GM19351 (cell line): ENCODE measurements around the gene LDLRAD4.

Source experiments
- ATAC-seq: cut with Tn5 transposase; IDR thresholded peaks from one replicate; pipeline ENCODE4 v1.9.1; 2021; ENCODE audit warnings: mild to moderate bottlenecking, moderate library complexity; ENCODE audit not compliant: unreplicated experiment

The LDLRAD4 gene

GRCh38 chr18:13218368-13218991, at the start of gene LDLRAD4:
Gene LDLRAD4, plus strand, starts transcription at chr18:13218760.
- ATAC-seq, result no peak

- no peak for ATAC-seq
Measured at GRCh38 chr18:13173578-13174145, 44.9 kb upstream of the LDLRAD4 start.

GRCh38 chr18:13175266-13175665, 43.3 kb upstream of the LDLRAD4 start:
- no peak for ATAC-seq

GRCh38 chr18:13175754-13176210, 42.8 kb upstream of the LDLRAD4 start:
- ATAC-seq, result no peak

- no peak for ATAC-seq
Measured at GRCh38 chr18:13176847-13177246, 41.7 kb upstream of the LDLRAD4 start.

- ATAC-seq, result no peak
Measured at GRCh38 chr18:13178197-13178596, 40.4 kb upstream of the LDLRAD4 start.

GRCh38 chr18:13178976-13179375, 39.6 kb upstream of the LDLRAD4 start:
- no peak for ATAC-seq

- no peak for ATAC-seq
Measured at GRCh38 chr18:13179566-13180113, 38.9 kb upstream of the LDLRAD4 start.

- ATAC-seq, result no peak
Measured at GRCh38 chr18:13180614-13181375, 37.8 kb upstream of the LDLRAD4 start.

GRCh38 chr18:13181765-13182164, 36.8 kb upstream of the LDLRAD4 start:
- ATAC-seq, result no peak

GRCh38 chr18:13183359-13183758, 35.2 kb upstream of the LDLRAD4 start:
- no peak for ATAC-seq

- no peak for ATAC-seq
Measured at GRCh38 chr18:13183790-13184189, 34.8 kb upstream of the LDLRAD4 start.

GRCh38 chr18:13184396-13184795, 34.2 kb upstream of the LDLRAD4 start:
- no peak for ATAC-seq

GRCh38 chr18:13185675-13186198, 32.8 kb upstream of the LDLRAD4 start:
- no peak for ATAC-seq

- no peak for ATAC-seq
Measured at GRCh38 chr18:13186687-13187086, 31.9 kb upstream of the LDLRAD4 start.

- ATAC-seq, result no peak
Measured at GRCh38 chr18:13187498-13187897, 31.1 kb upstream of the LDLRAD4 start.

GRCh38 chr18:13191031-13191430, 27.5 kb upstream of the LDLRAD4 start:
- no peak for ATAC-seq

- ATAC-seq, result no peak
Measured at GRCh38 chr18:13191779-13192178, 26.8 kb upstream of the LDLRAD4 start.

GRCh38 chr18:13192970-13193369, 25.6 kb upstream of the LDLRAD4 start:
- no peak for ATAC-seq

GRCh38 chr18:13194239-13194638, 24.3 kb upstream of the LDLRAD4 start:
- ATAC-seq, result no peak

- ATAC-seq, result no peak
Measured at GRCh38 chr18:13198701-13199100, 19.9 kb upstream of the LDLRAD4 start.

- ATAC-seq, result no peak
Measured at GRCh38 chr18:13199169-13199568, 19.4 kb upstream of the LDLRAD4 start.
